GM23338 (cell line): ENCODE data around the gene UVSSA. TPM values are rescaled to one million over a fixed set of nuclear protein-coding genes. Genes with fewer than 3 reads are reported as not detected.

Experiments
- ATAC-seq: fragments of 200-7000 bp; cut with Tn5 transposase; 3 replicates; pipeline ENCODE4 v1.9.1; 2020
- DNase-seq: peaks from one replicate; pipeline ENCODE4 v3.0.0-alpha.2; 2015; ENCODE audit warnings: low spot score
- H2AFZ ChIP-seq: fragments of 200-600 bp; sonication (generic); 2 replicates; pipeline ENCODE4 v1.8.0; 2016; ENCODE audit warnings: antibody characterized with exemption, mild to moderate bottlenecking, moderate library complexity
- H3F3A ChIP-seq: fragments of 200-600 bp; sonication (generic); replicated peaks from 2 replicates; pipeline ENCODE4 v1.8.0; 2017; ENCODE audit warnings: antibody characterized with exemption, mixed run types, low read depth
- H3K27ac ChIP-seq: fragments of 200-600 bp; sonication (generic); 2 replicates; pipeline ENCODE4 v1.6.1; 2016; ENCODE audit warnings: low read depth
- H3K27me3 ChIP-seq: fragments of 200-600 bp; sonication (generic); 2 replicates; pipeline ENCODE4 v1.8.0; 2016; ENCODE audit warnings: mild to moderate bottlenecking, mixed run types, moderate library complexity; ENCODE audit not compliant: insufficient read depth
- H3K36me3 ChIP-seq: fragments of 200-600 bp; sonication (generic); 2 replicates; pipeline ENCODE4 v1.8.0; 2016; ENCODE audit warnings: mild to moderate bottlenecking; ENCODE audit not compliant: insufficient read depth
- H3K4me1 ChIP-seq: fragments of 200-600 bp; sonication (generic); 2 replicates; pipeline ENCODE4 v1.8.0; 2016; ENCODE audit warnings: mild to moderate bottlenecking, moderate library complexity; ENCODE audit not compliant: insufficient read depth
- H3K4me2 ChIP-seq: fragments of 200-600 bp; sonication (generic); 2 replicates; pipeline ENCODE4 v1.7.1; 2017; ENCODE audit warnings: mixed run types
- H3K4me3 ChIP-seq: fragments of 200-600 bp; sonication (generic); 2 replicates; pipeline ENCODE4 v1.6.1; 2016; ENCODE audit warnings: mixed run types
- H3K79me2 ChIP-seq: fragments of 200-600 bp; sonication (generic); replicated peaks from 2 replicates; pipeline ENCODE4 v1.8.0; 2017; ENCODE audit warnings: mild to moderate bottlenecking; ENCODE audit not compliant: insufficient read depth
- H3K9me2 ChIP-seq: fragments of 200-600 bp; sonication (generic); 2 replicates; pipeline ENCODE4 v1.8.0; 2017; ENCODE audit not compliant: insufficient read depth
- H4K20me1 ChIP-seq: fragments of 200-600 bp; sonication (generic); replicated peaks from 2 replicates; pipeline ENCODE4 v1.8.0; 2017; ENCODE audit warnings: mild to moderate bottlenecking; ENCODE audit not compliant: insufficient read depth
- H3K27ac Mint-ChIP-seq: 2 replicates; pipeline ENCODE4 v1.8.0; 2020; ENCODE audit warnings: inconsistent platforms, mild to moderate bottlenecking, moderate library complexity, mixed read lengths
- H3K27me3 Mint-ChIP-seq: 3 replicates; pipeline ENCODE4 v1.8.0; 2022; ENCODE audit warnings: low read depth, mild to moderate bottlenecking, moderate library complexity, mixed read lengths, inconsistent platforms; ENCODE audit not compliant: insufficient read depth, poor library complexity
- H3K36me3 Mint-ChIP-seq: 3 replicates; pipeline ENCODE4 v1.8.0; 2021; ENCODE audit warnings: low read depth, mild to moderate bottlenecking, inconsistent platforms, moderate library complexity, mixed read lengths
- H3K4me1 Mint-ChIP-seq: 3 replicates; pipeline ENCODE4 v1.8.0; 2020; ENCODE audit warnings: mild to moderate bottlenecking, inconsistent platforms, mixed read lengths
- H3K4me3 Mint-ChIP-seq: 3 replicates; pipeline ENCODE4 v1.8.0; 2021; ENCODE audit warnings: moderate library complexity, mild to moderate bottlenecking, inconsistent platforms, mixed read lengths
- H3K9me3 Mint-ChIP-seq: 3 replicates; pipeline ENCODE4 v1.8.0; 2020; ENCODE audit warnings: moderate library complexity, mild to moderate bottlenecking, inconsistent platforms, mixed read lengths
- CREB1 ChIP-seq: fragments of 250-450 bp; sonication (Bioruptor Pico); IDR thresholded peaks from 2 replicates; pipeline ENCODE4 v1.5.0; 2020; ENCODE audit warnings: low read depth, mild to moderate bottlenecking, moderate library complexity
- CTCF ChIP-seq, 2 experiments: fragments of 200-600 bp in 1 of 2; sonication (generic) in 1 of 2; conservative IDR thresholded peaks; 2 replicates each; pipeline versions ENCODE4 v1.5.1 to v1.6.1; 2016 to 2017; ENCODE audit warnings: antibody characterized with exemption in 2 of 2, low read depth in 2 of 2, mild to moderate bottlenecking in 2 of 2, moderate library complexity in 1 of 2
- EZH2 ChIP-seq: fragments of 200-600 bp; sonication (generic); IDR thresholded peaks from one replicate; pipeline ENCODE4 v1.8.0; 2017; ENCODE audit warnings: antibody characterized with exemption, mild to moderate bottlenecking, low read depth; ENCODE audit not compliant: unreplicated experiment
- EZH2phosphoT487 ChIP-seq: fragments of 200-600 bp; sonication (generic); IDR thresholded peaks from one replicate; pipeline ENCODE4 v1.8.1; 2018; ENCODE audit warnings: antibody characterized with exemption; ENCODE audit not compliant: unreplicated experiment
- JUNB ChIP-seq: IDR thresholded peaks from one replicate; pipeline ENCODE4 v1.6.1; 2016; ENCODE audit warnings: antibody characterized with exemption; ENCODE audit not compliant: unreplicated experiment
- NANOG ChIP-seq: IDR thresholded peaks from 2 replicates; pipeline ENCODE4 v1.6.1; 2016; ENCODE audit warnings: antibody characterized with exemption, borderline replicate concordance
- POLR2AphosphoS5 ChIP-seq: IDR thresholded peaks from 2 replicates; pipeline ENCODE4 v1.6.1; 2016; ENCODE audit warnings: antibody characterized with exemption, low read depth
- STAT1 ChIP-seq: IDR thresholded peaks from one replicate; pipeline ENCODE4 v1.6.1; 2016; ENCODE audit warnings: antibody characterized with exemption; ENCODE audit not compliant: unreplicated experiment
- ZNF114 ChIP-seq: fragments of 250-450 bp; sonication (Bioruptor Pico); IDR thresholded peaks from 2 replicates; pipeline ENCODE4 v1.5.0; 2020; ENCODE audit warnings: mild to moderate bottlenecking, moderate library complexity
- ZNF331 ChIP-seq: fragments of 250-450 bp; sonication (Bioruptor Pico); IDR thresholded peaks from 2 replicates; pipeline ENCODE4 v1.5.0; 2020; ENCODE audit warnings: low read depth, mild to moderate bottlenecking, moderate library complexity
- polyA plus RNA-seq: library from polyadenylated mRNA; unstranded; fragments of >200 nt; fragmentation: Nextera tagmentation; extraction: Ambion mirVana; gene quantifications from 2 replicates; pipeline ENCODE4 v1.2.1, GENCODE V29; 2016
- total RNA-seq: library from RNA; depleted of rRNA; stranded (reverse); fragments of >200 nt; shearing (Covaris generic); gene quantifications from 2 replicates; pipeline ENCODE4 v1.2.3, GENCODE V29; 2014
- TF ChIP-seq, protein P1 (sequence below): IDR thresholded peaks from one replicate; pipeline ENCODE4 v1.6.1; 2018; ENCODE audit warnings: antibody characterized with exemption; ENCODE audit not compliant: unreplicated experiment
- TF ChIP-seq, protein P2 (sequence below): IDR thresholded peaks from 2 replicates; pipeline ENCODE4 v1.6.1; 2016; ENCODE audit warnings: antibody characterized with exemption
- TF ChIP-seq, protein P3 (sequence below): fragments of 250-450 bp; sonication (Bioruptor Pico); IDR thresholded peaks from 2 replicates; pipeline ENCODE4 v1.5.0; 2020; ENCODE audit warnings: mild to moderate bottlenecking, moderate library complexity

UVSSA gene
- total and polyA plus RNA-seq, 2 experiments from 2014 or later: 6.5 to 27.7 TPM

GRCh38 chr4:1326751-1327525, 20.1 kb upstream of the UVSSA start:
- DNase-seq: no peak
- H4K20me1 ChIP-seq: no peaks in the 10 kb centered on the region; the same call in 1 of the 2 replicates
- no peaks in the 10 kb centered on the region for H3K4me1 Mint-ChIP-seq
- no peaks in the 10 kb centered on the region for H3K27me3 ChIP-seq
- no peak overlapping the region for H3K27ac ChIP-seq
- H3K9me3 Mint-ChIP-seq: no peaks in the 10 kb centered on the region
- no peak overlapping the region for H3K4me2 ChIP-seq
- TF ChIP-seq ZNF331 (CRISPR knock-in tag) (no peak), STAT1 (no peak), POLR2AphosphoS5 (no peak), NANOG (no peak), JUNB (no peak), EZH2 (no peak), EZH2phosphoT487 (no peak), CREB1 (CRISPR knock-in tag) (no peak), CTCF (conservative IDR thresholded peaks at IDR 0.05; ENCODE audit: low read depth in 2 of 2) (no peak), ZNF114 (CRISPR knock-in tag) (no peak)
- TF ChIP-seq, protein P1, sequence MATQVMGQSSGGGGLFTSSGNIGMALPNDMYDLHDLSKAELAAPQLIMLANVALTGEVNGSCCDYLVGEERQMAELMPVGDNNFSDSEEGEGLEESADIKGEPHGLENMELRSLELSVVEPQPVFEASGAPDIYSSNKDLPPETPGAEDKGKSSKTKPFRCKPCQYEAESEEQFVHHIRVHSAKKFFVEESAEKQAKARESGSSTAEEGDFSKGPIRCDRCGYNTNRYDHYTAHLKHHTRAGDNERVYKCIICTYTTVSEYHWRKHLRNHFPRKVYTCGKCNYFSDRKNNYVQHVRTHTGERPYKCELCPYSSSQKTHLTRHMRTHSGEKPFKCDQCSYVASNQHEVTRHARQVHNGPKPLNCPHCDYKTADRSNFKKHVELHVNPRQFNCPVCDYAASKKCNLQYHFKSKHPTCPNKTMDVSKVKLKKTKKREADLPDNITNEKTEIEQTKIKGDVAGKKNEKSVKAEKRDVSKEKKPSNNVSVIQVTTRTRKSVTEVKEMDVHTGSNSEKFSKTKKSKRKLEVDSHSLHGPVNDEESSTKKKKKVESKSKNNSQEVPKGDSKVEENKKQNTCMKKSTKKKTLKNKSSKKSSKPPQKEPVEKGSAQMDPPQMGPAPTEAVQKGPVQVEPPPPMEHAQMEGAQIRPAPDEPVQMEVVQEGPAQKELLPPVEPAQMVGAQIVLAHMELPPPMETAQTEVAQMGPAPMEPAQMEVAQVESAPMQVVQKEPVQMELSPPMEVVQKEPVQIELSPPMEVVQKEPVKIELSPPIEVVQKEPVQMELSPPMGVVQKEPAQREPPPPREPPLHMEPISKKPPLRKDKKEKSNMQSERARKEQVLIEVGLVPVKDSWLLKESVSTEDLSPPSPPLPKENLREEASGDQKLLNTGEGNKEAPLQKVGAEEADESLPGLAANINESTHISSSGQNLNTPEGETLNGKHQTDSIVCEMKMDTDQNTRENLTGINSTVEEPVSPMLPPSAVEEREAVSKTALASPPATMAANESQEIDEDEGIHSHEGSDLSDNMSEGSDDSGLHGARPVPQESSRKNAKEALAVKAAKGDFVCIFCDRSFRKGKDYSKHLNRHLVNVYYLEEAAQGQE: no peak
- TF ChIP-seq, protein P2, sequence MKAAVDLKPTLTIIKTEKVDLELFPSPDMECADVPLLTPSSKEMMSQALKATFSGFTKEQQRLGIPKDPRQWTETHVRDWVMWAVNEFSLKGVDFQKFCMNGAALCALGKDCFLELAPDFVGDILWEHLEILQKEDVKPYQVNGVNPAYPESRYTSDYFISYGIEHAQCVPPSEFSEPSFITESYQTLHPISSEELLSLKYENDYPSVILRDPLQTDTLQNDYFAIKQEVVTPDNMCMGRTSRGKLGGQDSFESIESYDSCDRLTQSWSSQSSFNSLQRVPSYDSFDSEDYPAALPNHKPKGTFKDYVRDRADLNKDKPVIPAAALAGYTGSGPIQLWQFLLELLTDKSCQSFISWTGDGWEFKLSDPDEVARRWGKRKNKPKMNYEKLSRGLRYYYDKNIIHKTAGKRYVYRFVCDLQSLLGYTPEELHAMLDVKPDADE: no peak
- TF ChIP-seq, protein P3, sequence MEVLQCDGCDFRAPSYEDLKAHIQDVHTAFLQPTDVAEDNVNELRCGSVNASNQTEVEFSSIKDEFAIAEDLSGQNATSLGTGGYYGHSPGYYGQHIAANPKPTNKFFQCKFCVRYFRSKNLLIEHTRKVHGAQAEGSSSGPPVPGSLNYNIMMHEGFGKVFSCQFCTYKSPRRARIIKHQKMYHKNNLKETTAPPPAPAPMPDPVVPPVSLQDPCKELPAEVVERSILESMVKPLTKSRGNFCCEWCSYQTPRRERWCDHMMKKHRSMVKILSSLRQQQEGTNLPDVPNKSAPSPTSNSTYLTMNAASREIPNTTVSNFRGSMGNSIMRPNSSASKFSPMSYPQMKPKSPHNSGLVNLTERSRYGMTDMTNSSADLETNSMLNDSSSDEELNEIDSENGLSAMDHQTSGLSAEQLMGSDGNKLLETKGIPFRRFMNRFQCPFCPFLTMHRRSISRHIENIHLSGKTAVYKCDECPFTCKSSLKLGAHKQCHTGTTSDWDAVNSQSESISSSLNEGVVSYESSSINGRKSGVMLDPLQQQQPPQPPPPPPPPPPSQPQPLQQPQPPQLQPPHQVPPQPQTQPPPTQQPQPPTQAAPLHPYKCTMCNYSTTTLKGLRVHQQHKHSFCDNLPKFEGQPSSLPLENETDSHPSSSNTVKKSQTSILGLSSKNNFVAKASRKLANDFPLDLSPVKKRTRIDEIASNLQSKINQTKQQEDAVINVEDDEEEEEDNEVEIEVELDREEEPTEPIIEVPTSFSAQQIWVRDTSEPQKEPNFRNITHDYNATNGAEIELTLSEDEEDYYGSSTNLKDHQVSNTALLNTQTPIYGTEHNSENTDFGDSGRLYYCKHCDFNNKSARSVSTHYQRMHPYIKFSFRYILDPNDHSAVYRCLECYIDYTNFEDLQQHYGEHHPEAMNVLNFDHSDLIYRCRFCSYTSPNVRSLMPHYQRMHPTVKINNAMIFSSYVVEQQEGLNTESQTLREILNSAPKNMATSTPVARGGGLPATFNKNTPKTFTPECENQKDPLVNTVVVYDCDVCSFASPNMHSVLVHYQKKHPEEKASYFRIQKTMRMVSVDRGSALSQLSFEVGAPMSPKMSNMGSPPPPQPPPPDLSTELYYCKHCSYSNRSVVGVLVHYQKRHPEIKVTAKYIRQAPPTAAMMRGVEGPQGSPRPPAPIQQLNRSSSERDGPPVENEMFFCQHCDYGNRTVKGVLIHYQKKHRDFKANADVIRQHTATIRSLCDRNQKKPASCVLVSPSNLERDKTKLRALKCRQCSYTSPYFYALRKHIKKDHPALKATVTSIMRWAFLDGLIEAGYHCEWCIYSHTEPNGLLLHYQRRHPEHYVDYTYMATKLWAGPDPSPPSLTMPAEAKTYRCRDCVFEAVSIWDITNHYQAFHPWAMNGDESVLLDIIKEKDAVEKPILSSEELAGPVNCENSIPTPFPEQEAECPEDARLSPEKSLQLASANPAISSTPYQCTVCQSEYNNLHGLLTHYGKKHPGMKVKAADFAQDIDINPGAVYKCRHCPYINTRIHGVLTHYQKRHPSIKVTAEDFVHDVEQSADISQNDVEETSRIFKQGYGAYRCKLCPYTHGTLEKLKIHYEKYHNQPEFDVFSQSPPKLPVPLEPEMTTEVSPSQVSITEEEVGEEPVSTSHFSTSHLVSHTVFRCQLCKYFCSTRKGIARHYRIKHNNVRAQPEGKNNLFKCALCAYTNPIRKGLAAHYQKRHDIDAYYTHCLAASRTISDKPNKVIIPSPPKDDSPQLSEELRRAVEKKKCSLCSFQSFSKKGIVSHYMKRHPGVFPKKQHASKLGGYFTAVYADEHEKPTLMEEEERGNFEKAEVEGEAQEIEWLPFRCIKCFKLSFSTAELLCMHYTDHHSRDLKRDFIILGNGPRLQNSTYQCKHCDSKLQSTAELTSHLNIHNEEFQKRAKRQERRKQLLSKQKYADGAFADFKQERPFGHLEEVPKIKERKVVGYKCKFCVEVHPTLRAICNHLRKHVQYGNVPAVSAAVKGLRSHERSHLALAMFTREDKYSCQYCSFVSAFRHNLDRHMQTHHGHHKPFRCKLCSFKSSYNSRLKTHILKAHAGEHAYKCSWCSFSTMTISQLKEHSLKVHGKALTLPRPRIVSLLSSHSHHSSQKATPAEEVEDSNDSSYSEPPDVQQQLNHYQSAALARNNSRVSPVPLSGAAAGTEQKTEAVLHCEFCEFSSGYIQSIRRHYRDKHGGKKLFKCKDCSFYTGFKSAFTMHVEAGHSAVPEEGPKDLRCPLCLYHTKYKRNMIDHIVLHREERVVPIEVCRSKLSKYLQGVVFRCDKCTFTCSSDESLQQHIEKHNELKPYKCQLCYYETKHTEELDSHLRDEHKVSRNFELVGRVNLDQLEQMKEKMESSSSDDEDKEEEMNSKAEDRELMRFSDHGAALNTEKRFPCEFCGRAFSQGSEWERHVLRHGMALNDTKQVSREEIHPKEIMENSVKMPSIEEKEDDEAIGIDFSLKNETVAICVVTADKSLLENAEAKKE (CRISPR knock-in tag): no peak
- no peaks in the 10 kb centered on the region for H3K9me2 ChIP-seq
- ATAC-seq: no peak
- H3F3A ChIP-seq: no peaks in the 10 kb centered on the region
- peaks cover 6% of the 10 kb centered on the region for H3K27me3 Mint-ChIP-seq
- no peak overlapping the region for H3K27ac Mint-ChIP-seq
- H3K4me1 ChIP-seq: no peaks in the 10 kb centered on the region
- no peak overlapping the region for H2AFZ ChIP-seq
- H3K79me2 ChIP-seq: 0 out of 2 replicates have a peak, but pooled peaks cover 8% of the 10 kb centered on the region
- H3K4me3 Mint-ChIP-seq: no peak overlapping the region
- peaks cover 4% of the 10 kb centered on the region; the same call in 1 of the 2 replicates for H3K36me3 ChIP-seq
- no peak overlapping the region for H3K4me3 ChIP-seq
- peaks cover 20% of the 10 kb centered on the region for H3K36me3 Mint-ChIP-seq
